CD14-positive monocyte (primary cell): ENCODE results near the gene SYP. TPM values are rescaled to one million over a fixed set of nuclear protein-coding genes. Genes with fewer than 3 reads are reported as not detected.

Experiments
- DNase-seq, 3 donors: peaks; one replicate each; pipeline ENCODE4 v3.0.0-alpha.2; 2011 to 2022
- H2AFZ ChIP-seq: 2 replicates; pipeline ENCODE4 v1.6.0; 2012; ENCODE audit warnings: mild to moderate bottlenecking, low read depth, low read length, inconsistent platforms; ENCODE audit not compliant: insufficient read depth, poor library complexity, severe bottlenecking
- H3K27ac ChIP-seq, 2 donors: 1 replicate in 1 of 2; 2 replicates in 1 of 2; pipeline ENCODE4 v1.5.1; 2012 to 2013; ENCODE audit warnings: low read length in 2 of 2, control low read depth in 1 of 2, inconsistent platforms in 1 of 2, low read depth in 1 of 2, mild to moderate bottlenecking in 1 of 2
- H3K27me3 ChIP-seq, 2 donors: one replicate each; pipeline versions ENCODE4 v1.6.0 to v1.6.1; 2011 to 2013; ENCODE audit warnings: low read length in 2 of 2; ENCODE audit not compliant: control insufficient read depth in 2 of 2, insufficient read depth in 2 of 2
- H3K36me3 ChIP-seq, 2 donors: replicated peaks in 1 of 2; 1 replicate in 1 of 2; 2 replicates in 1 of 2; pipeline versions ENCODE4 v1.5.1 to v1.6.1; 2012 to 2013; ENCODE audit warnings: low read length in 2 of 2, control low read depth in 1 of 2, inconsistent platforms in 1 of 2, mild to moderate bottlenecking in 1 of 2; ENCODE audit not compliant: insufficient read depth in 2 of 2, control insufficient read depth in 1 of 2
- H3K4me1 ChIP-seq, 2 donors: 1 replicate in 1 of 2; 2 replicates in 1 of 2; pipeline versions ENCODE4 v1.5.1 to v1.6.1; 2012 to 2013; ENCODE audit warnings: low read length in 2 of 2, control low read depth in 1 of 2, inconsistent platforms in 1 of 2, mild to moderate bottlenecking in 1 of 2, moderate library complexity in 1 of 2; ENCODE audit not compliant: insufficient read depth in 2 of 2, control insufficient read depth in 1 of 2
- H3K4me2 ChIP-seq: replicated peaks from 2 replicates; pipeline ENCODE3; 2012; ENCODE audit warnings: low read length, moderate library complexity, mild to moderate bottlenecking; ENCODE audit not compliant: poor library complexity, severe bottlenecking; ENCODE audit errors: extremely low read depth
- H3K4me3 ChIP-seq, 3 experiments: fragments of 200-600 bp in 1 of 3; sonication (generic) in 1 of 3; replicated peaks in 1 of 3; 1 replicate in 2 of 3; 2 replicates in 1 of 3; pipeline ENCODE4 v1.5.1; 2011 to 2013; ENCODE audit warnings: low read length in 3 of 3, mild to moderate bottlenecking in 3 of 3, control low read depth in 2 of 3, low read depth in 2 of 3, inconsistent platforms in 1 of 3, moderate library complexity in 1 of 3
- H3K79me2 ChIP-seq: 2 replicates; pipeline ENCODE4 v1.6.0; 2012; ENCODE audit warnings: mild to moderate bottlenecking, control low read depth, inconsistent platforms, low read length, moderate library complexity; ENCODE audit not compliant: insufficient read depth
- H3K9ac ChIP-seq: 2 replicates; pipeline ENCODE4 v1.6.0; 2017; ENCODE audit warnings: low read length, mild to moderate bottlenecking; ENCODE audit not compliant: insufficient read depth, poor library complexity, severe bottlenecking
- H3K9me3 ChIP-seq, 2 donors: replicated peaks in 1 of 2; 1 replicate in 1 of 2; 2 replicates in 1 of 2; pipeline versions ENCODE4 v1.5.1 to v1.6.1; 2012 to 2013; ENCODE audit warnings: low read length in 2 of 2, control low read depth in 1 of 2; ENCODE audit not compliant: control insufficient read depth in 1 of 2, insufficient read depth in 1 of 2
- H4K20me1 ChIP-seq: 2 replicates; pipeline ENCODE4 v1.6.0; 2012; ENCODE audit warnings: mild to moderate bottlenecking, low read length, control low read depth, moderate library complexity; ENCODE audit not compliant: insufficient read depth
- H3K27ac Mint-ChIP-seq, 7 donors: one replicate each; pipeline ENCODE4 v1.8.0; 2020; ENCODE audit warnings: mild to moderate bottlenecking in 7 of 7, mixed read lengths in 7 of 7, moderate library complexity in 6 of 7, inconsistent platforms in 2 of 7
- H3K27me3 Mint-ChIP-seq, 3 donors: one replicate each; pipeline ENCODE4 v1.8.0; 2021 to 2022; ENCODE audit warnings: low read depth in 3 of 3, mild to moderate bottlenecking in 3 of 3, mixed read lengths in 3 of 3, moderate library complexity in 3 of 3, inconsistent platforms in 1 of 3
- H3K36me3 Mint-ChIP-seq, 2 donors: one replicate each; pipeline ENCODE4 v1.8.0; 2020; ENCODE audit warnings: mixed read lengths in 2 of 2, inconsistent platforms in 1 of 2, mild to moderate bottlenecking in 1 of 2
- H3K4me1 Mint-ChIP-seq: one replicate; pipeline ENCODE4 v1.8.0; 2020; ENCODE audit warnings: mild to moderate bottlenecking, mixed read lengths
- H3K4me3 Mint-ChIP-seq, 2 donors: one replicate each; pipeline ENCODE4 v1.8.0; 2020; ENCODE audit warnings: mild to moderate bottlenecking in 2 of 2, mixed read lengths in 2 of 2, moderate library complexity in 1 of 2
- H3K9me3 Mint-ChIP-seq, 7 donors: one replicate each; pipeline ENCODE4 v1.8.0; 2020 to 2022; ENCODE audit warnings: mixed read lengths in 7 of 7, mild to moderate bottlenecking in 6 of 7, moderate library complexity in 6 of 7, inconsistent platforms in 2 of 7
- CTCF ChIP-seq: fragments of 200-600 bp; IDR thresholded peaks from one replicate; pipeline ENCODE4 v1.8.0; 2022; ENCODE audit warnings: antibody characterized with exemption, mild to moderate bottlenecking
- whole genome bisulfite sequencing: methylation state at CpG from one replicate; pipeline ENCODE4 v1.1.5; 2013; ENCODE audit warnings: missing lambda C conversion rate; ENCODE audit not compliant: insufficient coverage; 5-methylcytosine and 5-hydroxymethylcytosine counted together
- intact Hi-C, 2 donors: fragments of 100-400 bp; cut with micrococcal nuclease; formaldehyde crosslinking; loops; one replicate each; pipeline versions ENCODE4 v1.15.0 to v1.15.1; 2023
- polyA plus RNA-seq, 3 donors: library from polyadenylated mRNA; depleted of rRNA in 1 of 3; unstranded in 2 of 3; stranded (reverse) in 1 of 3; fragments of 300-500 nt in 2 of 3; fragments of >200 nt in 1 of 3; fragmentation: Illumina TruSeq in 2 of 3; gene quantifications; 1 replicate in 2 of 3; 2 replicates in 1 of 3; pipeline ENCODE4 v1.2.3, GENCODE V29; 2012 to 2021

SYP gene
- polyA plus RNA-seq, 3 donors: 0.27 to 0.69 (median 0.68) TPM

DNA sequence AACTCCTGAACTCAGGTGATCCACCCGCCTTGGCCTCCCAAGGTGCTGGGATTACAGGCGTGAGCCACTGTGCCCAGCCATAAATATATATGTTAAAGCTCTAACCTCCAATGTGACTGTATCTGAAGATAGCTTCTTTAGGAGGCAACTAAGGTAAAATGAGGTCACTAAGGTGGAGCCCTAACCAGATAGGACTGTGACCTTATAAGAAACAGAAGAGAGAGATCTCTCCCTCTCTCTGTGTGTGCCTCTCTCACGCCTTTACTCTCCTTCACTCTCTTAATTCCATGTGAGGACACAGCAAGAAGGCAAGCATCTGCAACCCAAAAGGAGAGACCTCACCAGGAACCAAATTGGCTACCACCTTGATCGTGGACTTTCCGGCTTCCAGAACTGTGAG lies 38.4 kb downstream of the SYP start:
- Histone ChIP-seq H3K27ac (no peak overlapping the region), H3K4me2 (no peak overlapping the region), H3K36me3 (no peaks in the 10 kb centered on the region), H3K4me1 (peaks cover 28 to 29% of the 10 kb centered on the region in 2 donors), H3K79me2 (peaks cover 13% of the 10 kb centered on the region), H4K20me1 (no peaks in the 10 kb centered on the region), H3K4me3 (no peak overlapping the region), H3K27me3 (no peaks in the 10 kb centered on the region), H3K9ac (no peak overlapping the region), H2AFZ (no peak overlapping the region), H3K9me3 (no peaks in the 10 kb centered on the region)
- Mint-ChIP-seq H3K9me3 (peaks cover 0 to 29% (median 8%) of the 10 kb centered on the region in 7 donors), H3K4me1 (peaks cover 25% of the 10 kb centered on the region), H3K27ac (no peak overlapping the region), H3K27me3 (peaks cover 0 to 2% (median 0%) of the 10 kb centered on the region in 3 donors), H3K36me3 (no peaks in the 10 kb centered on the region), H3K4me3 (no peak overlapping the region)
- no peak for DNase-seq
- no CpG with 5 or more reads among the region's 5 CpGs for WGBS
- intact Hi-C loops: loop anchor here (5.0 kb wide), 1 partner anchor 39 kb away; the partner anchor contains the start of gene GPKOW (in 2 of the 2)
- TF ChIP-seq CTCF: no peak

DNA sequence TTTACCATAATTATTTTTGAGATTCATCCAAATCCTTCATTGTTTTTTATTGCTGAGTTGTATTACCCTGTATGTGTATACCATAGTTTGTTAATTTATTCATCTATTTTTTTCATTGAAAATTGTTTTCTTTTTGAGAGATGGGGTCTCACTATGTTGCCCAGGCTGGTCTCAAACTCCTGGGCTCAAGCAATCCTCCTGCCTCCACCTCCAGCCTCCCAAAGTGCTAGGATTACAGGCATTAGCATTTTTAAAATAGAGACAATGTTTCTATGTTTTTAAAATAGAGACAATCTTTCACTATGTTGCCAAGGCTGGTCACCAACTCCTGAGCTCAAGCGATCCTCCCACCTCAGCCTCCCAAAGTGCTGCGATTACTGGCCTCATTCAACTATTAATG lies 39.1 kb downstream of the SYP start:
- Histone ChIP-seq H4K20me1 (no peaks in the 10 kb centered on the region), H3K4me1 (peaks cover 28 to 30% of the 10 kb centered on the region in 2 donors), H3K36me3 (no peaks in the 10 kb centered on the region), H3K79me2 (peaks cover 13% of the 10 kb centered on the region), H3K27ac (no peak overlapping the region), H3K9me3 (no peaks in the 10 kb centered on the region), H3K27me3 (no peaks in the 10 kb centered on the region), H3K4me3 (no peak overlapping the region), H3K9ac (no peak overlapping the region), H2AFZ (no peak overlapping the region), H3K4me2 (no peak overlapping the region)
- intact Hi-C loops: loop anchor here (5.0 kb wide), 1 partner anchor 39 kb away; the partner anchor contains the start of gene GPKOW (in 2 of the 2)
- no peak for TF ChIP-seq CTCF
- DNase-seq: no peak
- peaks cover 0 to 2% (median 0%) of the 10 kb centered on the region in 3 donors for H3K27me3 Mint-ChIP-seq
- no peak overlapping the region for H3K4me3 Mint-ChIP-seq
- peaks cover 26% of the 10 kb centered on the region for H3K4me1 Mint-ChIP-seq
- WGBS: no CpG with 5 or more reads among the region's 2 CpGs
- peaks cover 0 to 23% (median 12%) of the 10 kb centered on the region in 7 donors for H3K9me3 Mint-ChIP-seq
- H3K27ac Mint-ChIP-seq: no peak overlapping the region
- H3K36me3 Mint-ChIP-seq: no peaks in the 10 kb centered on the region
